Neural cell (in vitro differentiated cells): ENCODE results near the gene INS. TPM values are rescaled to one million over a fixed set of nuclear protein-coding genes. Genes with fewer than 3 reads are reported as not detected.

Source experiments
- H2AFZ ChIP-seq: fragments of 200-600, 300-800 bp; sonication (generic), shearing (Covaris generic); 2 replicates; pipeline ENCODE4 v1.6.0; 2014; ENCODE audit warnings: low read depth, mild to moderate bottlenecking, antibody characterized with exemption, low read length, moderate library complexity
- H3F3A ChIP-seq: fragments of 200-600 bp; shearing (Covaris generic); 2 replicates; pipeline ENCODE4 v1.6.1; 2016; ENCODE audit warnings: mild to moderate bottlenecking, moderate library complexity, mixed read lengths, antibody characterized with exemption, low read length; ENCODE audit not compliant: insufficient read depth, poor library complexity, severe bottlenecking
- H3K27ac ChIP-seq: fragments of 200-600, 300-800 bp; sonication (generic), shearing (Covaris generic); 2 replicates; pipeline ENCODE4 v1.5.1; 2014; ENCODE audit warnings: mild to moderate bottlenecking, low read length, moderate library complexity
- H3K27me3 ChIP-seq: fragments of 300-800, 200-600 bp; sonication (generic), shearing (Covaris generic); 2 replicates; pipeline ENCODE4 v1.6.0; 2014; ENCODE audit warnings: mild to moderate bottlenecking, low read depth, low read length, moderate library complexity; ENCODE audit not compliant: insufficient read depth
- H3K36me3 ChIP-seq: fragments of 300-800, 200-600 bp; sonication (generic), shearing (Covaris generic); 2 replicates; pipeline ENCODE4 v1.5.1; 2014; ENCODE audit warnings: mild to moderate bottlenecking, antibody characterized with exemption, low read length, moderate library complexity; ENCODE audit not compliant: insufficient read depth
- H3K4me2 ChIP-seq: fragments of 300-800, 200-600 bp; sonication (generic), shearing (Covaris generic); 2 replicates; pipeline ENCODE4 v1.6.0; 2014; ENCODE audit warnings: mild to moderate bottlenecking, low read length
- H3K4me3 ChIP-seq: fragments of 300-800, 200-600 bp; sonication (generic), shearing (Covaris generic); 2 replicates; pipeline ENCODE4 v1.5.1; 2014; ENCODE audit warnings: mild to moderate bottlenecking, low read length, moderate library complexity
- H3K79me2 ChIP-seq: fragments of 200-600 bp; shearing (Covaris generic); replicated peaks from 2 replicates; pipeline ENCODE4 v1.6.0; 2014; ENCODE audit warnings: mild to moderate bottlenecking, low read length, moderate library complexity; ENCODE audit not compliant: insufficient read depth
- H3K9ac ChIP-seq: fragments of 300-800, 200-600 bp; sonication (generic), shearing (Covaris generic); 2 replicates; pipeline ENCODE4 v1.6.1; 2016; ENCODE audit warnings: mild to moderate bottlenecking, low read length, mixed read lengths
- H3K9me2 ChIP-seq: fragments of 200-600 bp; shearing (Covaris generic); 2 replicates; pipeline ENCODE4 v1.6.1; 2016; ENCODE audit warnings: mild to moderate bottlenecking, low read length, mixed read lengths; ENCODE audit not compliant: insufficient read depth
- H3K9me3 ChIP-seq: fragments of 200-600, 300-800 bp; sonication (generic), shearing (Covaris generic); 2 replicates; pipeline ENCODE4 v1.6.1; 2016; ENCODE audit warnings: mild to moderate bottlenecking, mixed run types, low read length, moderate library complexity, mixed read lengths
- H4K20me1 ChIP-seq: fragments of 200-600 bp; shearing (Covaris generic); 2 replicates; pipeline ENCODE4 v1.6.1; 2016; ENCODE audit warnings: mild to moderate bottlenecking, mixed run types; ENCODE audit not compliant: insufficient read depth
- EP300 ChIP-seq: fragments of 450-650 bp; conservative IDR thresholded peaks from 2 replicates; pipeline ENCODE4 v1.6.1; 2014; ENCODE audit warnings: antibody characterized with exemption, mild to moderate bottlenecking, moderate library complexity; ENCODE audit not compliant: poor library complexity, severe bottlenecking
- EZH2 ChIP-seq: fragments of 200-600, 300-800 bp; shearing (Covaris generic), sonication (generic); IDR thresholded peaks from 2 replicates; pipeline ENCODE4 v1.6.1; 2014; ENCODE audit warnings: antibody characterized with exemption, low read length, borderline replicate concordance, mild to moderate bottlenecking; ENCODE audit not compliant: insufficient read depth, poor library complexity, severe bottlenecking
- MXI1 ChIP-seq: fragments of 450-650 bp; conservative IDR thresholded peaks from 2 replicates; pipeline ENCODE4 v1.6.1; 2014; ENCODE audit warnings: antibody characterized with exemption, mild to moderate bottlenecking; ENCODE audit not compliant: poor library complexity, severe bottlenecking
- POLR2AphosphoS5 ChIP-seq: IDR thresholded peaks from 2 replicates; pipeline ENCODE4 v1.6.1; 2012
- RAD21 ChIP-seq: fragments of 450-650 bp; conservative IDR thresholded peaks from 2 replicates; pipeline ENCODE4 v1.6.1; 2014; ENCODE audit warnings: antibody characterized with exemption, mild to moderate bottlenecking, moderate library complexity
- SMC3 ChIP-seq: fragments of 450-650 bp; conservative IDR thresholded peaks from 2 replicates; pipeline ENCODE4 v1.6.1; 2014; ENCODE audit warnings: antibody characterized with exemption, mild to moderate bottlenecking, moderate library complexity; ENCODE audit not compliant: poor library complexity
- TAF1 ChIP-seq: IDR thresholded peaks from 2 replicates; pipeline ENCODE4 v1.6.1; 2012; ENCODE audit warnings: low read depth
- polyA plus RNA-seq: library from polyadenylated mRNA; depleted of rRNA; stranded (reverse); fragments of >200 nt; gene quantifications from 2 replicates; pipeline ENCODE4 v1.2.3, GENCODE V29; 2014
- TF ChIP-seq, protein P1 (sequence below): fragments of 450-650 bp; IDR thresholded peaks from 2 replicates; pipeline ENCODE4 v1.5.1; 2014; ENCODE audit warnings: antibody characterized with exemption, mild to moderate bottlenecking, moderate library complexity; ENCODE audit not compliant: poor library complexity, severe bottlenecking
- TF ChIP-seq, protein P2 (sequence below): IDR thresholded peaks from 2 replicates; pipeline ENCODE4 v1.6.1; 2012; ENCODE audit warnings: borderline replicate concordance

INS gene
- polyA plus RNA-seq, 1 donor from 2014 or later: not detected

DNA sequence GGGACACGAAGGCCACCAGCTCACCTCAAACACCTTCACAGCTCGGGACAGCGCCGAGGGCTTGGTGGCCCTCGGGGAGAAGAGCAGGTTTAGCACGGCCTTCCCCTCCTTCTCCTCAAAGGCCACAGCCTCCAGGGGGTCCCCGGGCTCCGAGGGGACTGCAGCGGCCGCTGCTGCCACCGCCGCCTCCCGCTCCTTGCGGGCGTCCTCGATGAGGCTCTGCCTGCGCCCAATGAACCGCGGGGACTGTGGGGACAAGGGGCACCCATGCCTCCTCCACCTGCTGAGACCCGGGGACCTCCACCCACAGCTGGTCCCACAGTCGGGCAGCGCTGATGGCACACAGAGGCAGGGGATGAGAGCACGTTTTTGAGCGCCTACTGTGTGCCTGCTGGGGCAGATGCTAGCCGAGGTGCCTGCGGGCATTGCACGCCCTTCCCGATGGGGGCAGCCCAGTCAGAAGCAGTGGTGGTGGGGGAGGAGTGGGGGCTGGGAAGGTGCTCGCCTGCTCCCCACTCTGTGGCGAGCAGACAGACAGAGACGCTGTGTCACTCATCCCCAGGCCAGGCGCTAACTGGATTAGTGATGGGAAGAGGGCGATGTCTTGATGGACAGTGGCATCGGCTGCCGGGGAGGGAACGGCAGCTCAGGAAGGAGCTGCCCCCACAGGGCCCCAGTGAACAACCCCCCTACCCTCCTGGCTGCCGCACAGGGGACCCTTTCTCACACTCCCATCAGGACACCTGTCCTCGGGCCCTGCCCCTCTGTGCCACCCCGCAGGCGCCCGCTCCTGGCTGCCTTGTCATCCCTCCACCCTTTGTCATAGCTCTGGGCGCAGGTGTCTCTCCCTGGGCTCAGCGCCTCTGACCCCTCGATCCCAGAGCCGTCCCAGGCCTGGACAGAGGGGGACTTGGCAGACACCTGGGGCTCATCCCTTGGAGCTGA lies 8.9 kb upstream of the INS start:
- no peak overlapping the region for H3K4me3 ChIP-seq
- no peaks in the 10 kb centered on the region for H3F3A ChIP-seq
- H3K36me3 ChIP-seq: no peaks in the 10 kb centered on the region
- no peak overlapping the region for H3K9ac ChIP-seq
- TF ChIP-seq RAD21: no peak
- no peak for TF ChIP-seq TAF1
- TF ChIP-seq, protein P1, sequence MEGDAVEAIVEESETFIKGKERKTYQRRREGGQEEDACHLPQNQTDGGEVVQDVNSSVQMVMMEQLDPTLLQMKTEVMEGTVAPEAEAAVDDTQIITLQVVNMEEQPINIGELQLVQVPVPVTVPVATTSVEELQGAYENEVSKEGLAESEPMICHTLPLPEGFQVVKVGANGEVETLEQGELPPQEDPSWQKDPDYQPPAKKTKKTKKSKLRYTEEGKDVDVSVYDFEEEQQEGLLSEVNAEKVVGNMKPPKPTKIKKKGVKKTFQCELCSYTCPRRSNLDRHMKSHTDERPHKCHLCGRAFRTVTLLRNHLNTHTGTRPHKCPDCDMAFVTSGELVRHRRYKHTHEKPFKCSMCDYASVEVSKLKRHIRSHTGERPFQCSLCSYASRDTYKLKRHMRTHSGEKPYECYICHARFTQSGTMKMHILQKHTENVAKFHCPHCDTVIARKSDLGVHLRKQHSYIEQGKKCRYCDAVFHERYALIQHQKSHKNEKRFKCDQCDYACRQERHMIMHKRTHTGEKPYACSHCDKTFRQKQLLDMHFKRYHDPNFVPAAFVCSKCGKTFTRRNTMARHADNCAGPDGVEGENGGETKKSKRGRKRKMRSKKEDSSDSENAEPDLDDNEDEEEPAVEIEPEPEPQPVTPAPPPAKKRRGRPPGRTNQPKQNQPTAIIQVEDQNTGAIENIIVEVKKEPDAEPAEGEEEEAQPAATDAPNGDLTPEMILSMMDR: no peak
- TF ChIP-seq, protein P2, sequence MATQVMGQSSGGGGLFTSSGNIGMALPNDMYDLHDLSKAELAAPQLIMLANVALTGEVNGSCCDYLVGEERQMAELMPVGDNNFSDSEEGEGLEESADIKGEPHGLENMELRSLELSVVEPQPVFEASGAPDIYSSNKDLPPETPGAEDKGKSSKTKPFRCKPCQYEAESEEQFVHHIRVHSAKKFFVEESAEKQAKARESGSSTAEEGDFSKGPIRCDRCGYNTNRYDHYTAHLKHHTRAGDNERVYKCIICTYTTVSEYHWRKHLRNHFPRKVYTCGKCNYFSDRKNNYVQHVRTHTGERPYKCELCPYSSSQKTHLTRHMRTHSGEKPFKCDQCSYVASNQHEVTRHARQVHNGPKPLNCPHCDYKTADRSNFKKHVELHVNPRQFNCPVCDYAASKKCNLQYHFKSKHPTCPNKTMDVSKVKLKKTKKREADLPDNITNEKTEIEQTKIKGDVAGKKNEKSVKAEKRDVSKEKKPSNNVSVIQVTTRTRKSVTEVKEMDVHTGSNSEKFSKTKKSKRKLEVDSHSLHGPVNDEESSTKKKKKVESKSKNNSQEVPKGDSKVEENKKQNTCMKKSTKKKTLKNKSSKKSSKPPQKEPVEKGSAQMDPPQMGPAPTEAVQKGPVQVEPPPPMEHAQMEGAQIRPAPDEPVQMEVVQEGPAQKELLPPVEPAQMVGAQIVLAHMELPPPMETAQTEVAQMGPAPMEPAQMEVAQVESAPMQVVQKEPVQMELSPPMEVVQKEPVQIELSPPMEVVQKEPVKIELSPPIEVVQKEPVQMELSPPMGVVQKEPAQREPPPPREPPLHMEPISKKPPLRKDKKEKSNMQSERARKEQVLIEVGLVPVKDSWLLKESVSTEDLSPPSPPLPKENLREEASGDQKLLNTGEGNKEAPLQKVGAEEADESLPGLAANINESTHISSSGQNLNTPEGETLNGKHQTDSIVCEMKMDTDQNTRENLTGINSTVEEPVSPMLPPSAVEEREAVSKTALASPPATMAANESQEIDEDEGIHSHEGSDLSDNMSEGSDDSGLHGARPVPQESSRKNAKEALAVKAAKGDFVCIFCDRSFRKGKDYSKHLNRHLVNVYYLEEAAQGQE: no peak
- no peak for TF ChIP-seq EZH2
- TF ChIP-seq MXI1: no peak
- no peak for TF ChIP-seq EP300
- TF ChIP-seq POLR2AphosphoS5: no peak
- TF ChIP-seq SMC3: no peak
- H3K9me3 ChIP-seq: no peaks in the 10 kb centered on the region
- no peaks in the 10 kb centered on the region for H3K9me2 ChIP-seq
- H3K27me3 ChIP-seq: no peaks in the 10 kb centered on the region
- H4K20me1 ChIP-seq: no peaks in the 10 kb centered on the region
- no peaks in the 10 kb centered on the region for H3K79me2 ChIP-seq
- H3K4me2 ChIP-seq: no peak overlapping the region
- no peak overlapping the region for H3K27ac ChIP-seq
- H2AFZ ChIP-seq: no peak overlapping the region

DNA sequence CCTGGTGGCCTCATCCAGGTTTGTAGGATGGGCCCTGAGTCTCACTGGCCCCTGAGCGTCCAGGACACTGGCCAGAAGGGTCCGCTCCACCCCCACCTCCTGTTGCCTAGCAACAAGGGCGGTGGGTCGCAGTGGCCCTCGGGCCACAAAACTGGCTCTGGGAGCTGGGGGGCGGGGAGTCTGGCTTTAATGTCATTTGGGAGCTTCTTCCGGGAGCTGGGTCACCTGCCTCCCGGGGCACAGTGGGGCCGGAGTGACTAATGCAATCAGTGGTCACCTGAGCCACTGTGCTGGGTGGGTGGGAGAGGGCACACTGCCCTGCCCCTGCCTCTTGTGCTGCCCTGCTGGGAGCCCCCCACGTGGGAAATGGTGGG lies 8.0 kb upstream of the INS start:
- TF ChIP-seq, protein P1: no peak
- TF ChIP-seq MXI1 (no peak), EZH2 (no peak), TAF1 (no peak), EP300 (no peak), POLR2AphosphoS5 (no peak), SMC3 (no peak), RAD21 (no peak)
- TF ChIP-seq, protein P2: no peak
- H3K79me2 ChIP-seq: no peaks in the 10 kb centered on the region

More for the DNA sequence above, 8.0 kb upstream of the INS start:
- H3F3A ChIP-seq: no peaks in the 10 kb centered on the region
- H3K27ac ChIP-seq: no peak overlapping the region
- H3K9me3 ChIP-seq: no peaks in the 10 kb centered on the region
- no peak overlapping the region for H2AFZ ChIP-seq
- H3K9me2 ChIP-seq: no peaks in the 10 kb centered on the region
- H3K36me3 ChIP-seq: no peaks in the 10 kb centered on the region
- no peaks in the 10 kb centered on the region for H3K27me3 ChIP-seq
- no peak overlapping the region for H3K9ac ChIP-seq
- H4K20me1 ChIP-seq: no peaks in the 10 kb centered on the region
- H3K4me2 ChIP-seq: no peak overlapping the region
- H3K4me3 ChIP-seq: no peak overlapping the region
